Ovary (tissue), 3 donors: ENCODE data around the gene RPAP2.

ENCODE experiments used
- EP300 ChIP-seq: sonication (generic); formaldehyde crosslinking; IDR thresholded peaks from one replicate; pipeline ENCODE4 v1.6.1; 2017; ENCODE audit warnings: antibody characterized with exemption
- POLR2A ChIP-seq: fragments of 450-650 bp; IDR thresholded peaks from one replicate; pipeline ENCODE4 v1.6.1; 2017; ENCODE audit warnings: antibody characterized with exemption, mild to moderate bottlenecking, moderate library complexity
- TF ChIP-seq, protein P1 (sequence below), 3 donors: fragments of 450-650 bp in 2 of 3; fragments of 200-600 bp in 1 of 3; IDR thresholded peaks; one replicate each; pipeline versions ENCODE4 v1.5.1 to v1.8.0; 2016 to 2022; ENCODE audit warnings: antibody characterized with exemption in 3 of 3, mild to moderate bottlenecking in 1 of 3
- donor health status: DM: no; HTN: no; CAD: no.

DNA sequence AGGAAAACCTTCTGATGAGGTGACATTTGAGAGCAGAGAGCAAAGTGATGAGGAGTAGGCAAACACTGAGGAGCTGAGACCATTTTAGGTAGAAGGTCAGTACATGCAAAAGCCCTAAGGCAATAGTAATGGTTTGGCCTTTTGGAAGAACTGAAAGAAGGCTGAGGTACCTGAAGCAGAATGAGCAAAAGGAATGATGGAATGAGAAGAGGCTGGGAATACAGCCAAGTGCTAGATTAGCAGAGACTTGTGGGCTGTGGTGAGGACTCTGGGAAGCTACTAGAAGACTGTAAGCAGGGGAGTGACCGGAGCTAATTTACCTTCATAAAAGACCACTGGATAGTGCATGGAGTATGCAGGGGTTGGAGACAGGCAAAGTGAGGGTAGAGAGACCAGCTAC lies 110.0 kb downstream of the RPAP2 start:
- TF ChIP-seq, protein P1, sequence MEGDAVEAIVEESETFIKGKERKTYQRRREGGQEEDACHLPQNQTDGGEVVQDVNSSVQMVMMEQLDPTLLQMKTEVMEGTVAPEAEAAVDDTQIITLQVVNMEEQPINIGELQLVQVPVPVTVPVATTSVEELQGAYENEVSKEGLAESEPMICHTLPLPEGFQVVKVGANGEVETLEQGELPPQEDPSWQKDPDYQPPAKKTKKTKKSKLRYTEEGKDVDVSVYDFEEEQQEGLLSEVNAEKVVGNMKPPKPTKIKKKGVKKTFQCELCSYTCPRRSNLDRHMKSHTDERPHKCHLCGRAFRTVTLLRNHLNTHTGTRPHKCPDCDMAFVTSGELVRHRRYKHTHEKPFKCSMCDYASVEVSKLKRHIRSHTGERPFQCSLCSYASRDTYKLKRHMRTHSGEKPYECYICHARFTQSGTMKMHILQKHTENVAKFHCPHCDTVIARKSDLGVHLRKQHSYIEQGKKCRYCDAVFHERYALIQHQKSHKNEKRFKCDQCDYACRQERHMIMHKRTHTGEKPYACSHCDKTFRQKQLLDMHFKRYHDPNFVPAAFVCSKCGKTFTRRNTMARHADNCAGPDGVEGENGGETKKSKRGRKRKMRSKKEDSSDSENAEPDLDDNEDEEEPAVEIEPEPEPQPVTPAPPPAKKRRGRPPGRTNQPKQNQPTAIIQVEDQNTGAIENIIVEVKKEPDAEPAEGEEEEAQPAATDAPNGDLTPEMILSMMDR (IDR thresholded peaks at IDR 0.05), result no peak
- TF ChIP-seq POLR2A (no peak), EP300 (no peak)
